Activated naive CD4-positive, alpha-beta T cell treated with anti-CD3 and anti-CD28 coated beads, Interleukin-2, amount 10 ng/mL, durations not matched to agents 7 days and 5 days (primary cell): ENCODE results near the gene PCSK6.

ENCODE experiments used
- CTCF ChIA-PET: fragments of 350-600 bp; sonication (Branson Sonifier 250); formaldehyde crosslinking; loops from one replicate; lab custom pipeline; 2021; ENCODE audit warnings: antibody characterized with exemption; lab: Charles Lee
- DNase-seq: peaks from one replicate; pipeline ENCODE4 v3.0.0-alpha.2; 2020
- H3K27ac Mint-ChIP-seq: one replicate; pipeline ENCODE4 v1.8.0; 2021; ENCODE audit warnings: mild to moderate bottlenecking, moderate library complexity, mixed read lengths
- H3K27me3 Mint-ChIP-seq: one replicate; pipeline ENCODE4 v1.8.0; 2021; ENCODE audit warnings: mild to moderate bottlenecking, mixed read lengths
- H3K36me3 Mint-ChIP-seq: one replicate; pipeline ENCODE4 v1.8.0; 2021; ENCODE audit warnings: mixed read lengths
- H3K4me1 Mint-ChIP-seq: one replicate; pipeline ENCODE4 v1.8.0; 2021; ENCODE audit warnings: mixed read lengths
- H3K4me3 Mint-ChIP-seq: one replicate; pipeline ENCODE4 v1.8.0; 2021; ENCODE audit warnings: mild to moderate bottlenecking, moderate library complexity, mixed read lengths
- H3K9me3 Mint-ChIP-seq: one replicate; pipeline ENCODE4 v1.8.0; 2021; ENCODE audit warnings: mixed read lengths

Gene PCSK6

GRCh38 chr15:101441696-101442095, 47.8 kb downstream of the PCSK6 start:
- Mint-ChIP-seq H3K27ac (no peak overlapping the region), H3K9me3 (no peaks in the 10 kb centered on the region), H3K4me1 (peaks cover 3% of the 10 kb centered on the region), H3K36me3 (no peaks in the 10 kb centered on the region), H3K27me3 (peaks cover 28% of the 10 kb centered on the region), H3K4me3 (no peak overlapping the region)
- DNase-seq: no peak
- CTCF ChIA-PET: no interaction called here

DNA sequence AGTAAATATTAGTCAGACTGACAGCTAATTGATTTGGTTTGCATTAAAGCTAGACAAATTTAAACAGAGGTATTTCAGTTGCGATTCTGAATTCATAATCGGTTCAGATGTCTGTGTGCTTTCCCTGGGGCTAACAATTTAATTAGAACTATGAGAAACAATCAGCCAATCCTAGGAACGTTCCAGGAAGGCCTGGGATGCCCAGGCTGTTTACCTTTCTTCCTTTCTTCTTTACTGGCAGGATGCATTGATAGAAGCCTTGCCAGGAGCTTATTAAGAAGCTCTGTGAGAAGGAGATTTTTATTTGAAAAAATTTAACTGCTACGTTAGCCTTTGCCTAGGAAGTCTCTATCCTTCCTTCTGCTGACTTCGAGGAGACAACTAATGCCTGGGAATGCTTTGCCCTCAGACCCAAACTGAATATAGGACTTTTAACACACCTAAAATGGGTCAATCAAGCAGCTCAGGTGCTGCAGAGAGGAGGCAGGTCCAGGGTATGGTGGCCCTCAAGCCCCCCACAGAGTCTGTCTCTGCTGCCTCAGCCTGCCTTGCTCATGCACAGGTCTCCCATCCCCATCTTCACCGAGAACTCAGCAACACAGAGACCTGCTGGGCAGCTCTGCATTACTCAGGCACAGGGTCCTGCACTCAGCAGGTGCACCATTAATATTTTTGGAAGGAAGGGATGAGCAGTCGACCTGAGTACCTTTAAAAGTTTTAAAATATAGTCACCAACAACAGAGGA, 48.5 kb downstream of the PCSK6 start:
- Mint-ChIP-seq H3K4me3 (no peak overlapping the region), H3K27ac (no peak overlapping the region)

GRCh38 chr15:101439920-101440319, 49.6 kb downstream of the PCSK6 start:
- Mint-ChIP-seq H3K36me3 (no peaks in the 10 kb centered on the region), H3K4me1 (peaks cover 3% of the 10 kb centered on the region), H3K9me3 (no peaks in the 10 kb centered on the region), H3K27ac (no peak overlapping the region), H3K4me3 (no peak overlapping the region), H3K27me3 (peaks cover 27% of the 10 kb centered on the region)
- no peak for DNase-seq
- CTCF ChIA-PET: interaction anchor here (1.0 kb wide), 1 partner anchor 62 kb away, joined by 3 read pairs; no protein-coding TSS in a partner anchor

More for the DNA sequence above, 48.5 kb downstream of the PCSK6 start:
- Mint-ChIP-seq H3K27me3 (peaks cover 28% of the 10 kb centered on the region), H3K36me3 (no peaks in the 10 kb centered on the region), H3K4me1 (peaks cover 3% of the 10 kb centered on the region), H3K9me3 (no peaks in the 10 kb centered on the region)
- CTCF ChIA-PET: interaction anchor here (1.0 kb wide), 1 partner anchor 61 kb away, joined by 3 read pairs; no protein-coding TSS in a partner anchor
- DNase-seq: no peak

DNA sequence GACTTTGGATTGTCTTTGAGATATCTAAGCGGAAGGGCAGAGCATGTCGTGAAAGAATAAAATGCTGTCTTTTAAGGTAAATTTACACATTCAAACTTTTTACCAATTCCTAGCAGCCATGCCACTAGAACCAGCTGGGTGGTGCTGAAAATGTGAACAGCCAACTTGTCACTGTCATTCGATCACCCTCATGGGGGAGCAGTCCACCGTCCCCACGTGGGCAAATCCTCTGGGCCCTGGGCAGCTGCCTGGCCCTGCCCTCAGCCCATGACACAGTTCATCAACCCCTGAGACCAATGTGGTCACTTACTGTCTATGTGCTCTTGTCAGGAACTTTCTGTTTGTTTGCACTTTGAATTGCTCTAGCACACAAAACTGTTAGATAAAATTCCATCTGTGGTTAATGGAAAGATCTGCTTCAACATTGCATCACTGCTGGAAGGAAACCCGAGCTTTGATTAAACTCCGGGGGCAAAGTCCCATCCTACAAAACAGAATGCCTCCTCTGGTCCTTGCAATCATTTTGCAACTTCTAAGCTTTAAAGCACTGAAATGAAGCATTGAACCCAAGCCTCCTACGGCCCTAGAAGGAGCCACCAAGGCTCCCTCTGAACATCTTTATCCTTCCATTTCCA, 50.1 kb downstream of the PCSK6 start:
- Mint-ChIP-seq H3K27me3 (peaks cover 27% of the 10 kb centered on the region), H3K36me3 (no peaks in the 10 kb centered on the region)
- CTCF ChIA-PET: no interaction called here

DNA sequence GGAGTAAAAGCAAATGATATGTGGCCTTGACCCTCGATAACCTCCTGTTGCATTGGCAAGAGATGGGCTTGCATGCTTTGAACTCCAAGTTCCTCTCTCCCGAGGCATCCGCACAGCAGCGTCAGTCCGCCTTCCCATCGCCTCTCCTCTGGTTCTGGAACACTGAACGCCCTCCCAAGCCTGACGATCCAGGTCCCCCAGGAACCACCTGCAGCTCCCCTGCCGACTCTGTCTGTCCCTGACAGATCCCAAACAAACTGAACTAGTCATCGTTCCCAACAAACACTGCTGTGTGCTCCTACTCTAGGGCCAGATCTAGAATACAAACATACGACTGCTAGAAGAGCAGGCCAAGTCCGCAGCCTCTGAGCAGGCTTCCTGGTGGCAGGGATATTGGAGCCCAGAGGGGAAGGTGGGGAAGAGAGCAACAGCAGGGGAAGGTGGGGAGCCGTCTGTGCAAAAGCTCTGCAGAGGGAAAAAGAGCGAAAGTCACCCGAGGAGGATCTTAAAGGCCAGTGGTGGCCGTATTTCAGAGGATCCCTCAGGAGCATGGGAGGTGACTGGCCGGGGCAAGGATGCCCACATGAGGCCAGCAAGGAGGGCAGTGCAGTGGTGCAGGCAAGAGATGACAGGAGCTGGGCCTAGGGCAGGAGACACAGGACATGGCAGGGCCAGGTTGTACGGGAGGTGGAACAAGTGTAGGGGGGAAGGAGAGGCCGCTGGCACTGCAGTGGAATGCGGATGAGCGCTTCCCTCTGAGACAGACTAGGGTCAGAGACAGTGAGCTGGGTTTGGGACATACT, 50.8 kb downstream of the PCSK6 start:
- no peak overlapping the region for H3K4me3 Mint-ChIP-seq
- no peaks in the 10 kb centered on the region for H3K36me3 Mint-ChIP-seq
- H3K27ac Mint-ChIP-seq: no peak overlapping the region
- CTCF ChIA-PET: no interaction called here
- peaks cover 29% of the 10 kb centered on the region for H3K27me3 Mint-ChIP-seq
- H3K4me1 Mint-ChIP-seq: peaks cover 3% of the 10 kb centered on the region
- DNase-seq: no peak
- H3K9me3 Mint-ChIP-seq: no peaks in the 10 kb centered on the region

More for the DNA sequence above, 50.1 kb downstream of the PCSK6 start:
- Mint-ChIP-seq H3K9me3 (no peaks in the 10 kb centered on the region), H3K4me3 (no peak overlapping the region), H3K27ac (no peak overlapping the region), H3K4me1 (peaks cover 3% of the 10 kb centered on the region)
- DNase-seq: no peak

DNA sequence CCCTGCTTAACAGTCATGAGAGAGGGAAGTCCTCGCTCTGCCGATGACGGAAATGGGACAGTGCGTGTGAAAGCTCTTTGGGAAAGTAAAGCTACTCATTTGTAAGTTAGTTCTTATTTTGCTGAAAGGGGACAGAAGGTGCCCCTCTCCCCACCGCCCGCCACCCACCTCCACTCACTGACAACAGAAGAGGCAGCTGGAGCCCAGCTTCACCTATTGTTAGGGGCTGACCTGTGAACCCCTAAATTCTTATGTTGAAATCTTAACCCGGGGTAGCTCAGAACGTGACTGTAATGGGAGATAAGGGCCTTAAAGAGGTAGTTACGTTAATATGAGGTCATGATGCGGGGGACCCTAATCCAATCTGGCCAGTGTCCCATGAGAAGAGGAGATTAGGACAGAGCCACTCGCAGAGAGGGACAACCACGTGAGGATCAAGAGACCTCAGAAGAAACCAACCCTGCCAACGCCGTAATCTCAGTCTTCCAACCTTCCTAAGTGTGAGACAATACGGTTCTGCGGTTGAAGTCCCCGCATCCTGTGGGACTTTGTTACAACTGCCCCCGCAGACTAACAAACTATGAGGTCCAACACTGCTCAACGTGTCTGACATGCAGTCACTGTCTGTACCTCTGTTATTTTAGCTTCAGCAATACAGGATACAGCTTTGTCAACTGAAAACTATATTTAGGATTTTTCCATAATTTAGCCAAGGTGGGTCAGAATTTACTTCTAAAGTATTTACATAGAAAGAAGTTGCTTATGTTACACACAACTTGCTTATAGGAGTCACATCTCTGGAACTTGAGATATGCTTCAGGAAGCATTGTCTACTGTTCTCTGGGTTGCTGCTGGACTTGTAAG, 51.7 kb downstream of the PCSK6 start:
- DNase-seq: no peak
- Mint-ChIP-seq H3K27me3 (peaks cover 24% of the 10 kb centered on the region), H3K9me3 (no peaks in the 10 kb centered on the region), H3K36me3 (no peaks in the 10 kb centered on the region), H3K27ac (no peak overlapping the region), H3K4me1 (peaks cover 3% of the 10 kb centered on the region), H3K4me3 (no peak overlapping the region)
- CTCF ChIA-PET: no interaction called here

- no peak overlapping the region for H3K4me3 Mint-ChIP-seq
- H3K4me1 Mint-ChIP-seq: peaks cover 3% of the 10 kb centered on the region
- CTCF ChIA-PET: no interaction called here
- no peak for DNase-seq
- H3K36me3 Mint-ChIP-seq: no peaks in the 10 kb centered on the region
- no peaks in the 10 kb centered on the region for H3K9me3 Mint-ChIP-seq
- H3K27ac Mint-ChIP-seq: no peak overlapping the region
- H3K27me3 Mint-ChIP-seq: peaks cover 24% of the 10 kb centered on the region
Measured at GRCh38 chr15:101437209-101437608, 52.3 kb downstream of the PCSK6 start.

DNA sequence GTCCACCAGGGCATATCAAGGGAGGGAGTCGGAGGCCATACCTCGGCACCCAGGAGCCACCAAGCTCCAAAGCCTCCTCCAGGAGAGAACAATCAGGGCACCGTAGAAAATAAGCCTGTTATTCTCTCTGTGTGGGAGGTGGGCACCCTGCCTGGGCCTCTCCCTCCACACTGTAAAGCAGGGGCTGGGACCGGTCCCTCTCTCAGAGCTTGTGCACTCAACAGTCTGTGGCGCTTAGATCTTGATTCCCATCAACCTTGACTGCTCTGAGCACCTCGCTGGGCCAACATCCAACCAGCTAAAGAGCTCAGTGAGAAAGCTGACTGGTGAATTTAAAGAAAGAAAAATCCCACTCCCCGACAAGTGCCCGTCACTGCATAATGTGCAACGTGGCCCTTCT, 53.0 kb downstream of the PCSK6 start:
- Mint-ChIP-seq H3K27ac (no peak overlapping the region), H3K27me3 (peaks cover 28% of the 10 kb centered on the region), H3K4me3 (no peak overlapping the region), H3K9me3 (no peaks in the 10 kb centered on the region), H3K36me3 (no peaks in the 10 kb centered on the region), H3K4me1 (peaks cover under 1% of the 10 kb centered on the region)
- DNase-seq: no peak
- CTCF ChIA-PET: no interaction called here

DNA sequence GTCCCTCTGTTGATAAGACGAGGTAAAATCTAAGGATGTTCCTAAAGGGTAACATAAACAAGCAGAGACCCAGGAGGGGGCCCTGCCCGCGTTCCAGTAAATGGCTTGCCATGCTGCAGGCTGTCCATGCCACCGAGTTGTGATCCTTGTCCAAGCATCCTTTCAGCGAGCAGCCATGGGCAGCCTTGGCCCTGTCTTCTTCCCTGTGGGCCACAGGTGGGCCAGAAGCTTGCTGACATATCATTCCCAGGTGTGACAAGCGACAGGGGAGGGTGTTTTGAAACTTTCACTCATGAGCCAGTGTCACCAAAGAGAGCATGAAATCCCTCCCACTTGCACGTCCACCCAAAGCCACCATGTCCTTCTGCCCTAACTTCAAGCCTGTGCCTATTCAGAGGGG, 53.7 kb downstream of the PCSK6 start:
- Mint-ChIP-seq H3K4me1 (no peaks in the 10 kb centered on the region), H3K27ac (no peak overlapping the region), H3K36me3 (no peaks in the 10 kb centered on the region), H3K27me3 (peaks cover 29% of the 10 kb centered on the region), H3K9me3 (no peaks in the 10 kb centered on the region), H3K4me3 (no peak overlapping the region)
- CTCF ChIA-PET: no interaction called here
- DNase-seq: no peak

DNA sequence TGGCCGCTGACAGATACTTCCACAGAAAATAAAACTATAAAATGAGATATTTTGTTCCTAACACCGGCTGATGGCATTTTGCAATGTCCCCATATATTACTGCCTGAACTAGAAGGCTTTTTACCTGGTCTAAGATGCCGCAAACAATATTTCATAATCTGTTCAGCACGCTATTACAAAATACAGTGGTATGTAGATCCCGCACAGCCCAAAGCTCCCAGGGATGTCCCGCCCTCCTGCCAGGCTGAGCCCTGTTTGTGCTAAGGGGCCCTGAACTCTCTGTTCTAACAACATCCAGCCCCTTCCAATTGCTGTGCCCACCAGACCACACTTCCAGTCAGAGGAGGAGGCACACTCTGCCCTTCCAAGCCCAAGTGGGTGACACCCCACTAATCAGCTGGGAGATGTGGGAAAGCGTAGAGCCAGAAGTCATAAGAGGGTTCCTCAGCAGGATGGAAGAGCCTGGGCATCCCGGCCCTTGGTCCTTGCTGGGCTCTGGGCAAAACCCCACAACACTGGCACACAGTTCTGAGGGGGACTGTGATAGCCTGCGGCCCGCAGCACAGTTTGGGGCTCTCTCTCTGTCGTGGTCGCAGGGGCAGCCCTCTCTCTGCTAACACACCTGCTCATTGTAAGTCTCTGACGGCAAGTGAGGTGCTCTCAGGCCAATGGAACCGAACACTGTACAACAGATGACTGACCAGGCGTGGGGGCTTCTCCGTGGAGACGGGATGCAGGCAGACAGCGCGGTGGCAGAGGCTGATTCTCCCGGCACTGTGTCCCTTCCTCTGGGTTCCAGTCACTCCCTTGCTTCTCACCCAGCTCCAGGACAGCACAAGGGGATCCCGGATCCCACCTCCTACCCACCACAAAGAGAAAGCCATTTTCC, 55.2 kb downstream of the PCSK6 start:
- H3K4me3 Mint-ChIP-seq: no peak overlapping the region
- DNase-seq: no peak
- no peak overlapping the region for H3K27ac Mint-ChIP-seq
- H3K27me3 Mint-ChIP-seq: peaks cover 29% of the 10 kb centered on the region
- no peaks in the 10 kb centered on the region for H3K36me3 Mint-ChIP-seq
- CTCF ChIA-PET: interaction anchor here (0.9 to 1.5 kb wide), 2 partner anchors 67 to 68 kb away, joined by 3 to 7 read pairs; no protein-coding TSS in a partner anchor
- H3K4me1 Mint-ChIP-seq: no peaks in the 10 kb centered on the region
- no peaks in the 10 kb centered on the region for H3K9me3 Mint-ChIP-seq

GRCh38 chr15:101433396-101433795, 56.1 kb downstream of the PCSK6 start:
- no peaks in the 10 kb centered on the region for H3K4me1 Mint-ChIP-seq
- CTCF ChIA-PET: interaction anchor here (1.5 kb wide), 1 partner anchor 69 kb away, joined by 7 read pairs; no protein-coding TSS in a partner anchor
- no peak for DNase-seq
- H3K27ac Mint-ChIP-seq: no peak overlapping the region
- H3K27me3 Mint-ChIP-seq: peaks cover 21% of the 10 kb centered on the region
- no peaks in the 10 kb centered on the region for H3K36me3 Mint-ChIP-seq
- H3K4me3 Mint-ChIP-seq: no peak overlapping the region
- no peaks in the 10 kb centered on the region for H3K9me3 Mint-ChIP-seq

- Mint-ChIP-seq H3K9me3 (no peaks in the 10 kb centered on the region), H3K4me1 (no peaks in the 10 kb centered on the region), H3K4me3 (no peak overlapping the region), H3K36me3 (no peaks in the 10 kb centered on the region), H3K27me3 (peaks cover 20% of the 10 kb centered on the region), H3K27ac (no peak overlapping the region)
- CTCF ChIA-PET: interaction anchor here (1.5 kb wide), 1 partner anchor 69 kb away, joined by 7 read pairs; no protein-coding TSS in a partner anchor
- no peak for DNase-seq
Measured at GRCh38 chr15:101432982-101433381, 56.5 kb downstream of the PCSK6 start.

DNA sequence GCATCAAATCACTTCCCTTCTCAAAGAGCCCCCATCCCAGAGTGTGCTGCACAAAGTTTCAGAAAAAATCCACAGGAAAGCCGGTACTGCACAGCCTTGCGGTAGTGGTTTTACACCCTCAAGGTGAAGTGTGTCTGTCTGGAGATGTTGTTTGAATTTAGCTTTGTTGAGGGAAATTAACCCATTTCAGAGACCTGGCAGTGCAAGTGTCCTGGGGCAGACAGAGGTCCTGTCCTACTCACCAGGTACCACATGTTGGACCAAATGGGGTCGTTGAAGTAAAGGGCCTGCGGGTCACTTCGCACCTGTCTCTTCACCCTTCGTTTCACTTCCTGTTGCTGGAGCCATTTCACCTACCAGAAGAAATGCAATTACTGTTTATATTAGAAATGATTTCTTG, 57.8 kb downstream of the PCSK6 start:
- no peak overlapping the region for H3K4me3 Mint-ChIP-seq
- H3K9me3 Mint-ChIP-seq: no peaks in the 10 kb centered on the region
- DNase-seq: no peak
- H3K36me3 Mint-ChIP-seq: no peaks in the 10 kb centered on the region
- peaks cover 18% of the 10 kb centered on the region for H3K27me3 Mint-ChIP-seq
- H3K4me1 Mint-ChIP-seq: no peaks in the 10 kb centered on the region
- no peak overlapping the region for H3K27ac Mint-ChIP-seq
- CTCF ChIA-PET: no interaction called here
